OCI-LY3 (cell line): ENCODE results near the gene FOXD2.

ENCODE experiments used
- EZH2phosphoT487 ChIP-seq: fragments of 200-600 bp; shearing (Covaris generic); IDR thresholded peaks from 2 replicates; pipeline ENCODE4 v1.6.1; 2018; ENCODE audit warnings: antibody characterized with exemption, mixed run types, low read depth
- TF ChIP-seq, protein P1 (sequence below): fragments of 200-600, 300-600 bp; sonication (generic); IDR thresholded peaks from 2 replicates; pipeline ENCODE4 v1.5.1; 2014; ENCODE audit warnings: antibody characterized with exemption, low read length, low read depth

DNA sequence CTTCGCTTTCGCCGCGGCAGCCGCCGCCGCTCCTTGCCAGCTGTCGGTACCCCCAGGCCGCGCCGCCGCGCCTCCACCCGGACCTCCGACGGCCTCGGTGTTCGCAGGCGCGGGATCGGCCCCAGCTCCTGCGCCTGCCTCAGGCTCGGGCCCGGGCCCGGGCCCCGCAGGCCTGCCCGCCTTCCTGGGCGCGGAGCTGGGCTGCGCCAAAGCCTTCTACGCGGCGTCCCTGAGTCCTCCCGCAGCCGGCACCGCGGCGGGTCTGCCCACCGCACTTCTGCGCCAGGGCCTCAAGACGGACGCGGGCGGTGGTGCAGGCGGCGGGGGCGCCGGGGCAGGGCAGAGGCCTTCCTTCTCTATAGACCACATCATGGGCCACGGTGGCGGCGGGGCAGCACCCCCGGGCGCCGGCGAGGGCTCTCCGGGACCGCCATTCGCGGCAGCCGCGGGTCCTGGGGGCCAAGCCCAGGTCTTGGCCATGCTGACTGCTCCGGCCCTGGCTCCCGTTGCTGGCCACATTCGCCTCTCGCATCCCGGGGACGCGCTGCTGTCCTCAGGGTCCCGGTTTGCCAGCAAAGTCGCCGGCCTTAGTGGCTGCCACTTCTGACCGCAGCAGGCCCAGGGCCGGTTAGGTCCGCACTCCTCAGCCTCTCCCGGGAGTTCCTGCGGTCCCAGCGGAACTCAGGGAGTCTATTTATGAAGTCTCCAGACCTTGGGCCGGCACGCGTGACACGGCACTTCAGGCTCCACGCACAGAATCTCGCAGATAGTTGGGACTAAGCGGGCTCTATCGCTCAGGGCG, 1.4 kb downstream of the FOXD2 start:
- TF ChIP-seq, protein P1, sequence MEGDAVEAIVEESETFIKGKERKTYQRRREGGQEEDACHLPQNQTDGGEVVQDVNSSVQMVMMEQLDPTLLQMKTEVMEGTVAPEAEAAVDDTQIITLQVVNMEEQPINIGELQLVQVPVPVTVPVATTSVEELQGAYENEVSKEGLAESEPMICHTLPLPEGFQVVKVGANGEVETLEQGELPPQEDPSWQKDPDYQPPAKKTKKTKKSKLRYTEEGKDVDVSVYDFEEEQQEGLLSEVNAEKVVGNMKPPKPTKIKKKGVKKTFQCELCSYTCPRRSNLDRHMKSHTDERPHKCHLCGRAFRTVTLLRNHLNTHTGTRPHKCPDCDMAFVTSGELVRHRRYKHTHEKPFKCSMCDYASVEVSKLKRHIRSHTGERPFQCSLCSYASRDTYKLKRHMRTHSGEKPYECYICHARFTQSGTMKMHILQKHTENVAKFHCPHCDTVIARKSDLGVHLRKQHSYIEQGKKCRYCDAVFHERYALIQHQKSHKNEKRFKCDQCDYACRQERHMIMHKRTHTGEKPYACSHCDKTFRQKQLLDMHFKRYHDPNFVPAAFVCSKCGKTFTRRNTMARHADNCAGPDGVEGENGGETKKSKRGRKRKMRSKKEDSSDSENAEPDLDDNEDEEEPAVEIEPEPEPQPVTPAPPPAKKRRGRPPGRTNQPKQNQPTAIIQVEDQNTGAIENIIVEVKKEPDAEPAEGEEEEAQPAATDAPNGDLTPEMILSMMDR: no peak
- no peak for TF ChIP-seq EZH2phosphoT487
